NT2/D1 (cell line): ENCODE results near the gene CDCA3.

Experiments used
- SUZ12 ChIP-seq: IDR thresholded peaks from 2 replicates; pipeline ENCODE4 v1.6.1; 2011; ENCODE audit not compliant: insufficient read length, insufficient read depth; ENCODE audit errors: extremely low read depth
- YY1 ChIP-seq: IDR thresholded peaks from 2 replicates; pipeline ENCODE4 v1.6.1; 2011; ENCODE audit not compliant: insufficient read length, insufficient read depth
- ZNF274 ChIP-seq: IDR thresholded peaks from 2 replicates; pipeline ENCODE4 v1.6.1; 2011; ENCODE audit warnings: mild to moderate bottlenecking, low read depth, low read length

DNA sequence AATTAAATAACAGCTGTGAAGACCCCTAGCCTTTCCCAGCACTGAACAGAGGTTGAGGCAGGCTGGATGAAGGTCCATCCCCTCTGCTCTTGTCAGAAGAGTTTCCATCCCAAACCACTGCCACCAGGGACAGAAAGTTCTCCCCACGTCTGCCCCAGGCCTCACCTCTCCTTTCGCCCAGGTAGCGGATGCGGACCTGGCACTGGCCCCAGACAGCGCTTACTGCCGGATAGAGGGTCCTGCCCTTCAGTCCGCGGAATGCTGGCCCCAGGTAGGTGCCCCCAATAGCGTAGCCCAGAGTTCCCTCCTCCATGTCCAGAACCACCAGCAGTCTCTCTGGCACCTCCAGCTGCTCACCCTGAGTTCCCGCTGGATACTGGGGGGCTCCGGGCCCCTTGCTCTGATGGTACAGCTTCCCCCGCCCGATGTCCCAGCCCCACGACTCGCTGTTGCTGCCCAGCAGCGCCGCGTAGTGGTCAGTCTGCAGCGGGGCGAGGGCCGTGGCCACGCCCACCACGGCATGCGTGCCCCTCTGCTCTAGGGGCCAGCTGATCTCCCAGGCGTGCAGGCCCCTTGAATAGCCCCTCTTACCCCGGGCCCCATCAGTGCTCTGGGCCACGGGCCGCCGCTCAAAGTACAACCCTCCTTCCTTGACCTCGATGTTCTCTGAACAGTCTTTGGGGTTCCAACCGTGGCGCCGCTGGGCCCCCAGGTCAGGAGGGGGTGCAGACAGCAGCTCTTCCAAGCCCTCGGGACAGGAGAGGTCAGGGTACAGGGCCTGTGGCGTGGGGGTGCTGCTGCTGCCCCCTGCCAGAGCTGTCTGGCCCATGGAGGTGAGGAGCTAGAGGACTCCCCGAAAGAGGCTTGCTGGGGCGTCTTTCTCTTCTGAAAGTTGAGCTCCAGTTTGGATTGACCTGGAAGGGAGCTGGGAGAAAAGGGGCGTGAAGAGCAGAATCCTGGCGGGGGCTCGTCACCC lies 21.3 kb upstream of the CDCA3 start:
- TF ChIP-seq ZNF274, result no peak
- TF ChIP-seq YY1, result no peak
- TF ChIP-seq SUZ12, result no peak
